OCI-LY3 (cell line): ENCODE measurements around the gene ARL13B.

Experiments used
- EZH2phosphoT487 ChIP-seq: fragments of 200-600 bp; shearing (Covaris generic); IDR thresholded peaks from 2 replicates; pipeline ENCODE4 v1.6.1; 2018; ENCODE audit warnings: antibody characterized with exemption, mixed run types, low read depth
- TF ChIP-seq, protein P1 (sequence below): fragments of 200-600, 300-600 bp; sonication (generic); IDR thresholded peaks from 2 replicates; pipeline ENCODE4 v1.5.1; 2014; ENCODE audit warnings: antibody characterized with exemption, low read length, low read depth

- TF ChIP-seq, protein P1, sequence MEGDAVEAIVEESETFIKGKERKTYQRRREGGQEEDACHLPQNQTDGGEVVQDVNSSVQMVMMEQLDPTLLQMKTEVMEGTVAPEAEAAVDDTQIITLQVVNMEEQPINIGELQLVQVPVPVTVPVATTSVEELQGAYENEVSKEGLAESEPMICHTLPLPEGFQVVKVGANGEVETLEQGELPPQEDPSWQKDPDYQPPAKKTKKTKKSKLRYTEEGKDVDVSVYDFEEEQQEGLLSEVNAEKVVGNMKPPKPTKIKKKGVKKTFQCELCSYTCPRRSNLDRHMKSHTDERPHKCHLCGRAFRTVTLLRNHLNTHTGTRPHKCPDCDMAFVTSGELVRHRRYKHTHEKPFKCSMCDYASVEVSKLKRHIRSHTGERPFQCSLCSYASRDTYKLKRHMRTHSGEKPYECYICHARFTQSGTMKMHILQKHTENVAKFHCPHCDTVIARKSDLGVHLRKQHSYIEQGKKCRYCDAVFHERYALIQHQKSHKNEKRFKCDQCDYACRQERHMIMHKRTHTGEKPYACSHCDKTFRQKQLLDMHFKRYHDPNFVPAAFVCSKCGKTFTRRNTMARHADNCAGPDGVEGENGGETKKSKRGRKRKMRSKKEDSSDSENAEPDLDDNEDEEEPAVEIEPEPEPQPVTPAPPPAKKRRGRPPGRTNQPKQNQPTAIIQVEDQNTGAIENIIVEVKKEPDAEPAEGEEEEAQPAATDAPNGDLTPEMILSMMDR: peak; percentile 26; the same call in 1 of the 2 replicates
- no peak for TF ChIP-seq EZH2phosphoT487
Measured at GRCh38 chr3:93973131-93974126, 6.5 kb upstream of the ARL13B start, which contains the start of gene PROS1.
